HUES64 (cell line): ENCODE results near the gene CBR1.

ENCODE experiments used
- H3K27ac ChIP-seq: 2 replicates; pipeline ENCODE4 v1.7.0; 2013; ENCODE audit warnings: low read depth, low read length, inconsistent platforms
- H3K27me3 ChIP-seq: 2 replicates; pipeline ENCODE4 v1.6.1; 2013; ENCODE audit warnings: mild to moderate bottlenecking, low read length; ENCODE audit not compliant: insufficient read depth
- H3K36me3 ChIP-seq: 2 replicates; pipeline ENCODE4 v1.6.1; 2013; ENCODE audit warnings: mild to moderate bottlenecking, low read length; ENCODE audit not compliant: insufficient read depth
- H3K4me1 ChIP-seq: 2 replicates; pipeline ENCODE4 v1.6.1; 2013; ENCODE audit warnings: mild to moderate bottlenecking, low read length, moderate library complexity; ENCODE audit not compliant: insufficient read depth
- H3K4me3 ChIP-seq: 2 replicates; pipeline ENCODE4 v1.5.1; 2013; ENCODE audit warnings: mild to moderate bottlenecking, low read length, moderate library complexity
- H3K9ac ChIP-seq: 2 replicates; pipeline ENCODE4 v1.6.1; 2013; ENCODE audit warnings: mild to moderate bottlenecking, low read depth, low read length
- H3K9me3 ChIP-seq: 2 replicates; pipeline ENCODE4 v1.6.1; 2013; ENCODE audit warnings: low read depth, low read length; ENCODE audit not compliant: insufficient read depth
- WGBS: fragments of 150-250, 120-280 bp; methylation state at CpG from one replicate; pipeline ENCODE4 v1.1.7; 2013; ENCODE audit warnings: missing lambda C conversion rate; 5-methylcytosine and 5-hydroxymethylcytosine counted together

Gene CBR1

DNA sequence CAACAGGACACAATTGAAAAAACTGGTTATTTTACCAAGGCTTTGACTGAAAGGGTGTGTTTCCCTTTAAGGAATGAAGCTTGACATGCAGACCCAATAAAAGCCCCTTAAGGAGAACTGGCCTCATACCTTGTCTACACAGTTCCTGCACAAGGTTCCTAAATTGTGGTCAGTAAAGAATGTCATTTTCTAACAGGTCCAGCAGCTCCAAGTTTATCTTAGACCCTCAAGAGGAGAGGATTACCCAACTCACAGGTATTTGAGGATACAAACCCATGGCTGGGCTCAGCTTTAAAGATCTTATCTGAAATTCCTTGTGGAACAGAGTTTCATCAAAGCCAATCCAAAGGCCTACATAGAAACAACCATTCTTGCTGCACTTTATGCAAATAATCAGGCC is 33.6 kb downstream of the CBR1 start:
- no peaks in the 10 kb centered on the region for H3K27me3 ChIP-seq
- no peak overlapping the region for H3K27ac ChIP-seq
- peaks cover 11% of the 10 kb centered on the region for H3K36me3 ChIP-seq
- H3K9me3 ChIP-seq, result peaks cover 13% of the 10 kb centered on the region
- no peak overlapping the region for H3K9ac ChIP-seq
- H3K4me1 ChIP-seq, result peaks cover 44% of the 10 kb centered on the region
- H3K4me3 ChIP-seq, result no peak overlapping the region

DNA sequence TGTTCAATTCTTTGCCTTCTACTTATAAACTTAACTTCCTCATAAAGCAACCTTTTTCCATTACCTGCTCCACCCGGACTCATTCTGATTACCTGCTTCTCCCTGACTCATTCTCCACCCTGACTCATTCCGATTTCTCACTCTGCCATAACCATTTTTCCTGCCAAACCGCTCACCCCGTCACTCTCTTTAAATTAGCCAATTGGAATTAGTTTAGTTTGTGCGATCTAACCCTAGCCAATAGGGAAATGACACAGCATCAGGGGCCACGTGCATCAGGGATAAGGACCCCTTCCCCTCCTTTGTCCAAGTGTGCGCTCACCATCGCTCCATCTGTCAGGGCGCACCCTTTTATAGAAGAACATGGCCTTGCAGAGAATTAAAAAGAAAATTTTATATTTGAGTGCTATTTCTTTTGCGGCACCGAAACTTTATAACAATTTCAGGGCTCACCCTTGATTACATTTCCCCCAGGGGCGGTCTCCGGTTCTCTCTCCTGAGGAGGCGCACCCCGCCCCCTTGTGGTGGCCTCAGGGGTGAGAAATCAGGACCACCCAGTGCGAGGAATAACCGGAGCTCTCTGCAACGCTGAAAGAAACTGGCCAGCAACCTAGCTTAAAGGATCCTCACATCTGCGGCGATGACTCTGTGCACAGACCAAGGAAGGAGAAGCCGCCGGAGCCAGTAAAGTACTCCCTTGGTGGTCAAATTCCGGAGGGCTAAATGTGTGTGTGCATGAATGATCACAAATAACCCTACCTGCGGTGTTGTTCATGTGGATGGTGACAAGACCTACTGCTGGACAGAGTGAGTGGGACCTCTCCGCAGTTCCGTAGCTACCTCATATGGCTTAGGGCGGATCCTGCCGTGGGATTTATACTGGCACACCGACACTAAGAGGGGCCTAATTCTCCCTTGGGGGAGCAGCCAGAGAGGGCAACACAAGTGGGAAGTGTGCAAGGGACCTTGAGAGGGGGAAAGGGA is 34.8 kb downstream of the CBR1 start:
- Histone ChIP-seq H3K4me3 (peak overlapping the region; percentile 63), H3K9me3 (peaks cover 13% of the 10 kb centered on the region), H3K27ac (peak overlapping the region; percentile 43; the same call in 1 of the 2 replicates), H3K4me1 (peaks cover 39% of the 10 kb centered on the region), H3K36me3 (peaks cover 23% of the 10 kb centered on the region), H3K9ac (peak overlapping the region; percentile 77), H3K27me3 (no peaks in the 10 kb centered on the region)
- 80% methylated on average over 29 of the region's 29 CpGs for WGBS

DNA sequence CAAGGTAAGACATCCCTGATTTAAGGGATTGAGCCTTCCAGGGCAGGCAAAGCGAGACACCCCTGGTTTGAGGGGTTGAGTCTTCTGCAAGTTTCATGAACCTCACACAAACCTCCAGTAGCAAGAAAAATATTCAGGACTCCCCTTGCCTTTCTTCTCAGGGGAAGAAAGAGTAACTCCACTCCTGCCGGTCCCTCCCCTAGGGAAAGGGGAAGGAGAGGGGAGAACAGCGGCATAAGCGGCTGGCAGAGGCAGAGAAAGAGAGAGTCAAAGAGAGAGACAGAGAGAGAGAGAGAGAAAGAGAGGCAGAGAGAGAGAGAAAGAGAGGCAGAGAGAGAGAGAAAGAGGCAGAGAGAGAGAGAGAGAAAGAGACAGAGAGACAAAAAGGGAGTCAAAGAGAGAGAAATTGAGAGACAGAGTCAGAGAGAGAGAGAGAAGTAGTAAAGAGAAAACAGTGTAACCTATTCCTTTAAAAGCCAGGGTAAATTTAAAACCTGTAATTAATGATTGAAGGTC is 35.6 kb downstream of the CBR1 start:
- WGBS, result 82% methylated on average over 4 of the region's 4 CpGs
- Histone ChIP-seq H3K27ac (peak overlapping the region; percentile 43; the same call in 1 of the 2 replicates), H3K4me3 (peak overlapping the region; percentile 63), H3K36me3 (peaks cover 26% of the 10 kb centered on the region), H3K9me3 (peaks cover 13% of the 10 kb centered on the region), H3K9ac (peak overlapping the region; percentile 77), H3K4me1 (peaks cover 39% of the 10 kb centered on the region), H3K27me3 (no peaks in the 10 kb centered on the region)

DNA sequence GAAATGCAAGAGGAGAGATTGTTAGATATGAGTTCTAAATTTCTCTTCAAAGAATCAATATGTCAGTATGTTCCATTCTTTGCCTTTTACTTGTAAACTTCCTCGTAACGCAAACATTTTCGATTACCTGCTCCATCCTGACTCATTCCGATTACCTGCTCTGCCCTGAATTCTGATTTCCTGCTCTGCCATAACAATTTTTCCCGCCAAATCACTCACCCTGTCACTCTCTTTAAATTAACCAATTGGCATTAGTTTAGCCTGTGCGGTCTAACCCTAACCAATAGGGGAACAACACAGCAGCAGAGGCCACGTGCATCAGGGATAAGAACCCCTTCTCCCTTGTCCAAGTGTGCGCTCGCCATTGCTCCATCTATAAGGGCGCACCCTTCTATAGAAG is 40.0 kb downstream of the CBR1 start:
- Histone ChIP-seq H3K4me1 (peaks cover 27% of the 10 kb centered on the region), H3K4me3 (no peak overlapping the region), H3K9ac (no peak overlapping the region), H3K27ac (no peak overlapping the region), H3K36me3 (peaks cover 26% of the 10 kb centered on the region), H3K9me3 (no peaks in the 10 kb centered on the region), H3K27me3 (no peaks in the 10 kb centered on the region)
- 96% methylated on average over 10 of the region's 10 CpGs for WGBS

DNA sequence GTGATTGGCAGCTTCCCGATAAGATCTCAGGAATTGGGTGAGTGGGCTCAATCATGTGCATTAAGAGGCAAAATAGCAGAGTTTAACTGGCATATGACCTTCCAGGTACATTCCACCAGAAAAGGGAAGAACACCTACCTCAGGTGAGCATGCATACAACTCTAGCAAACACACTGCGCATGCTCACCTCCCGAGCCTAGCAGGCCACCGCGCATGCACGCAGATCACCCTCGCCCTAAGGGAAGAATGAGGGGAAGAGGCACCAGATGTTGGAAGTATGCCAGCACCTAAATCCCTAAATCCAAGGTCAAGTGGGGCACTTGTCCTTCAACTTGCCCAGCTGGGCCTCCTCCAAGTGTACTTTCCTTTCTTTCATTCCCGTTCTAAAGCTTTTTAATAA is 41.4 kb downstream of the CBR1 start:
- Histone ChIP-seq H3K27me3 (no peaks in the 10 kb centered on the region), H3K36me3 (peaks cover 26% of the 10 kb centered on the region), H3K4me3 (no peak overlapping the region), H3K9me3 (no peaks in the 10 kb centered on the region), H3K4me1 (peaks cover 19% of the 10 kb centered on the region), H3K27ac (no peak overlapping the region), H3K9ac (no peak overlapping the region)
- WGBS, result 92% methylated on average over 8 of the region's 8 CpGs

DNA sequence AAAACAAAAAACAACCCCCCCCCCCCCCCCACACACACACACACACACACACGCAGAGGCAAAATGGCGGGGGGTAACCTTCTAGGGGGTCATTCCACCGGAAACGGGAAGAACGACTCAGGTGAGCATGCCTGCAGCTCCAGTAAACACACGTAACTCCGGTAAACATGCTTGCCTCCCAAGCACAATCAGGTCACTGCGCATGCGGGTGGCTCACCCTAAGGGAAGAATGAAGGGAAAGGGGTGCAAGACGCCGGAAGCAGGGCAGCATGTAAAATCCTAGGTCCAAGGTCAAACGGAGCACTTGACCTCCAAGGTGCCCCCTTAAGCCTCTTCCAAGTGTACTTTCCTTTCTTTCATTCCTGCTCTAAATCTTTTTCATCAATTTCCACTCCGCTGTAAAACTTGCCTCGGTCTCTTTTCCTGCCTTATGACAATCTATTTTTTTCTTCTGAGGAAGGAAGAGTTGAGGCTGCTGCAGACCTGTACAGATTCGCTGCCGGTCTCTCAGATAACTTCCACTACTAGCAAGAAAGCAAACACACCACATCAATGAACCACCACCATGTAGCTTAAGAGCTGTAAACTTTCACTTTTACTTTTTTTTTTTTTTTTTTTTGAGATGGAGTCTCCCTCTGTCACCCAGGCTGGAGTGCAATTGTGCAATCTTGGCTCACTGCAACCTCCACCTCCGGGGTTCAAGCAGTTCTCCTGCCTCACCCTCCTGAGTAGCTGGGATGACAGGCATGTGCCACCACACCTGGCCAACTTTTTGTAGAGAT is 44.0 kb downstream of the CBR1 start:
- Histone ChIP-seq H3K9me3 (0 out of 2 replicates have a peak, but pooled peaks cover 3% of the 10 kb centered on the region), H3K36me3 (peaks cover 11% of the 10 kb centered on the region), H3K4me1 (peaks cover 11% of the 10 kb centered on the region), H3K9ac (no peak overlapping the region), H3K27me3 (no peaks in the 10 kb centered on the region), H3K4me3 (no peak overlapping the region), H3K27ac (no peak overlapping the region)
- whole genome bisulfite sequencing, result 94% methylated on average over 17 of the region's 17 CpGs

DNA sequence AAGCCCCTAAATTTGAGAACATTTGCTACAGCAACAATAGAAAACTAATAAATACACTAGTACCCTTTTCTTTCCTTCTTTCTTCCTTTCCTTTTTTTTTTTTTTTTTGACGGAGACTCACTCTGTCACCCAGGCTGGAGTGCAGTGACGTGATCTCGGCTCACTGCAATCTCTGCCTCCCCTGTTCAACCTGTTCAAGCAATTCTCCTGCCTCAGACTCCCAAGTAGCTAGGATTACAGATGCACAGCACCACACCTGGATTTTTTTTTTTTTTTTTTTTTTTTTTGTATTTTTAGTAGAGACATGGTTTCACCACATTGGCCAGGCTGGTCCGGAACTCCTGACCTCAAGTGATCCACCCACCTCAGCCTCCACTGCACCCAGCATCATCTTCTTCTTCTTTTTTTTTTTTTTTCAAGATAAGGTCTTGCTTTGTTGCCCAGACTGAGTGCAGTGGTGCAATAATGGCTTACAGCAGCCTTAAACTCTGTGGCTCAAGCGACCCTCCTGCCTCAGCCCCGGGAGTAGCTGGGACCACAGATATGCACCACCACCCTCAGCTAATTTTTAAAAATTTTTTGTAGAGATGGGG is 45.4 kb downstream of the CBR1 start:
- H3K27ac ChIP-seq, result no peak overlapping the region
- 0 out of 2 replicates have a peak, but pooled peaks cover 3% of the 10 kb centered on the region for H3K9me3 ChIP-seq
- H3K9ac ChIP-seq, result no peak overlapping the region
- no peaks in the 10 kb centered on the region; the same call in 1 of the 2 replicates for H3K36me3 ChIP-seq
- no peaks in the 10 kb centered on the region for H3K27me3 ChIP-seq
- WGBS, result 90% methylated on average over 5 of the region's 6 CpGs
- H3K4me3 ChIP-seq, result no peak overlapping the region
- peaks cover 9% of the 10 kb centered on the region for H3K4me1 ChIP-seq

DNA sequence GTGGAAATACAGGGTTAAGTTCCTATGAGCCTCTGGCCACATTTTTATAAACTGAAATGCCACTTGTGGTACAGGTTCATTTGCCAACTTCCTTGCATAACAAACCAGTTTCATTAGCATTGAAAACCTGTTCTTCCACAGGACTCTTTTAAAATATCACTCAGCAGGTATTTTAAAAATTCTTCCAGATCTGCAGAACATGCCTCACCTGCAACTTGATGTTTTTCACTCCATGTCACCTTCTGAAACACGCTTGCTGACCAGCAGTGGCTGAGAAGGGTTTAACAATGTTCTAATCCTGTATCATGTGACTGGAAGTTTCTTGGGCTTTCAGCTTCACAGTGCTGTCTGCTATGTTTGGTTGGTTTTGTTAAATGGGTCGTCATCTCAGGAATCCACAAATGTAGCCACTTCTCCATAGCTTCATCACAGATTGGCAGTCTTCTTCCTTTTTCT is 47.5 kb downstream of the CBR1 start:
- WGBS, result 86% methylated on average over 2 of the region's 2 CpGs

DNA sequence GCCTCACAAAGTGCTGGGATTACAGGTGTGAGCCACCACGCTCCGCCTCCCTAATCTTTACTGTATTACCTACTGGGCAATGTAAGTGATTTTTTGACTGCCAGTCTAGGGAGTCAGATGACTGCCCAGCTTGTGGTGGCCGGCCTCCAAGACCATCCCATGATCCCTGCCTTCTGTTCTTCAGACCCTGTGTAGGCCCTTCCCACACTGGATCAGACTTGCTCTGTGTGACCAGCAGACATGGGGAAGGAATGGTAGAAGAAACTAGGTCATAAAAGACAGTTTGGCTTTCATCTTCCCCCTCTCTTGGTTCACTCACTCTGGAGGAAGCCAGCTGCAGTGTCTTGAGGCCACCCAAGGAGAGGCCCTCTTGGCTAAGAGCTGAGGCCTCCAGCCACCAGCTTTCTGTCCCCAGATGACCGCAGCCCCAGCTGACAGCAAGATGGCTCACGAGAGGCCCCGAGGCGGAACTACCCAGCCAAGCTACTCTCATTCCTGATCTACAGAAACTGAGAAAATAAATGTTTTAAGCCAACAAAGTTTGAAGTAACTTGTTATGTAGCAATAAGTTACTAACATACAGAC is 50.6 kb downstream of the CBR1 start:
- Histone ChIP-seq H3K9ac (no peak overlapping the region), H3K4me1 (no peaks in the 10 kb centered on the region), H3K27me3 (no peaks in the 10 kb centered on the region), H3K4me3 (no peak overlapping the region), H3K36me3 (no peaks in the 10 kb centered on the region), H3K27ac (no peak overlapping the region), H3K9me3 (0 out of 2 replicates have a peak, but pooled peaks cover 3% of the 10 kb centered on the region)
- 96% methylated on average over 7 of the region's 7 CpGs for WGBS

More for the DNA sequence above, 47.5 kb downstream of the CBR1 start:
- Histone ChIP-seq H3K27ac (no peak overlapping the region), H3K27me3 (no peaks in the 10 kb centered on the region), H3K4me1 (peaks cover 3% of the 10 kb centered on the region; the same call in 1 of the 2 replicates), H3K4me3 (no peak overlapping the region), H3K9me3 (0 out of 2 replicates have a peak, but pooled peaks cover 3% of the 10 kb centered on the region), H3K36me3 (no peaks in the 10 kb centered on the region), H3K9ac (no peak overlapping the region)
